Measurements from ENCODE around the gene SVBP. TPM values are rescaled to one million over a fixed set of nuclear protein-coding genes. Genes with fewer than 3 reads are reported as not detected.

SVBP gene
- polyA plus RNA-seq, 3 donors, result 19.5 to 56.1 (median 54.3) TPM

GRCh38 chr1:42777852-42778251 lies 39.3 kb downstream of the SVBP start:
- peaks cover 56 to 88% of the 10 kb centered on the region in 2 donors for H3K36me3 ChIP-seq (replicated peaks in 1 of 2; ENCODE audit: control insufficient read depth in 1 of 2, insufficient read depth in 2 of 2, low read length in 2 of 2)
- H3K4me3 Mint-ChIP-seq, result no peak overlapping the region
- TF ChIP-seq, protein P1, sequence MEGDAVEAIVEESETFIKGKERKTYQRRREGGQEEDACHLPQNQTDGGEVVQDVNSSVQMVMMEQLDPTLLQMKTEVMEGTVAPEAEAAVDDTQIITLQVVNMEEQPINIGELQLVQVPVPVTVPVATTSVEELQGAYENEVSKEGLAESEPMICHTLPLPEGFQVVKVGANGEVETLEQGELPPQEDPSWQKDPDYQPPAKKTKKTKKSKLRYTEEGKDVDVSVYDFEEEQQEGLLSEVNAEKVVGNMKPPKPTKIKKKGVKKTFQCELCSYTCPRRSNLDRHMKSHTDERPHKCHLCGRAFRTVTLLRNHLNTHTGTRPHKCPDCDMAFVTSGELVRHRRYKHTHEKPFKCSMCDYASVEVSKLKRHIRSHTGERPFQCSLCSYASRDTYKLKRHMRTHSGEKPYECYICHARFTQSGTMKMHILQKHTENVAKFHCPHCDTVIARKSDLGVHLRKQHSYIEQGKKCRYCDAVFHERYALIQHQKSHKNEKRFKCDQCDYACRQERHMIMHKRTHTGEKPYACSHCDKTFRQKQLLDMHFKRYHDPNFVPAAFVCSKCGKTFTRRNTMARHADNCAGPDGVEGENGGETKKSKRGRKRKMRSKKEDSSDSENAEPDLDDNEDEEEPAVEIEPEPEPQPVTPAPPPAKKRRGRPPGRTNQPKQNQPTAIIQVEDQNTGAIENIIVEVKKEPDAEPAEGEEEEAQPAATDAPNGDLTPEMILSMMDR (IDR thresholded peaks at IDR 0.05), result peak; percentile 60

GRCh38 chr1:42776502-42776901 lies 40.7 kb downstream of the SVBP start:
- no peaks in the 10 kb centered on the region for H3K27me3 ChIP-seq (ENCODE audit: control insufficient read depth in 2 of 2, insufficient read depth in 2 of 2, low read length in 2 of 2)
- peak overlapping the region in 1 of 7 donors; percentile 15 for H3K27ac Mint-ChIP-seq
- H3K4me3 ChIP-seq (replicated peaks in 1 of 3; ENCODE audit: low read depth in 2 of 3, low read length in 3 of 3), result no peak overlapping the region
- peaks cover 52 to 93% of the 10 kb centered on the region in 2 donors for H3K36me3 ChIP-seq (replicated peaks in 1 of 2; ENCODE audit: control insufficient read depth in 1 of 2, insufficient read depth in 2 of 2, low read length in 2 of 2)
- H3K9me3 ChIP-seq (replicated peaks in 1 of 2; ENCODE audit: control insufficient read depth in 1 of 2, insufficient read depth in 1 of 2, low read length in 2 of 2), result no peaks in the 10 kb centered on the region
- H4K20me1 ChIP-seq (ENCODE audit: insufficient read depth, low read length), result no peaks in the 10 kb centered on the region
- intact Hi-C loops (cut with micrococcal nuclease), result loop anchor here in 1 of 2 donors (5.0 kb wide), 1 partner anchor 296 kb away; no protein-coding TSS in a partner anchor
- TF ChIP-seq, protein P1 (IDR thresholded peaks at IDR 0.05), result no peak
- H3K4me3 Mint-ChIP-seq, result no peak overlapping the region
- peaks cover 10% of the 10 kb centered on the region for H3K79me2 ChIP-seq (ENCODE audit: insufficient read depth, low read length)
- H3K9me3 Mint-ChIP-seq, result no peaks in the 10 kb centered on the region
- no peak overlapping the region for H2AFZ ChIP-seq (ENCODE audit: insufficient read depth, low read depth, low read length, poor library complexity, severe bottlenecking)
- no peak overlapping the region for H3K4me2 ChIP-seq (replicated peaks; ENCODE audit: extremely low read depth, low read length, poor library complexity, severe bottlenecking)
- H3K4me1 Mint-ChIP-seq, result peaks cover 5% of the 10 kb centered on the region
- WGBS (ENCODE audit: insufficient coverage), result 100% methylated on average over 5 of the region's 6 CpGs
- H3K4me1 ChIP-seq (ENCODE audit: control insufficient read depth in 1 of 2, insufficient read depth in 2 of 2, low read length in 2 of 2), result peaks cover 0 to 7% of the 10 kb centered on the region in 2 donors
- H3K27me3 Mint-ChIP-seq (ENCODE audit: low read depth in 3 of 3), result no peaks in the 10 kb centered on the region
- H3K9ac ChIP-seq (ENCODE audit: insufficient read depth, low read length, poor library complexity, severe bottlenecking), result no peak overlapping the region
- H3K36me3 Mint-ChIP-seq, result peaks cover 73 to 81% of the 10 kb centered on the region in 2 donors
- H3K27ac ChIP-seq (ENCODE audit: low read depth in 1 of 2, low read length in 2 of 2), result no peak overlapping the region
- no peak for DNase-seq

More at GRCh38 chr1:42777852-42778251, 39.3 kb downstream of the SVBP start:
- Histone ChIP-seq H3K27me3 (ENCODE audit: control insufficient read depth in 2 of 2, insufficient read depth in 2 of 2, low read length in 2 of 2) (no peaks in the 10 kb centered on the region), H4K20me1 (ENCODE audit: insufficient read depth, low read length) (no peaks in the 10 kb centered on the region), H3K9me3 (replicated peaks in 1 of 2; ENCODE audit: control insufficient read depth in 1 of 2, insufficient read depth in 1 of 2, low read length in 2 of 2) (no peaks in the 10 kb centered on the region), H3K4me3 (replicated peaks in 1 of 3; ENCODE audit: low read depth in 2 of 3, low read length in 3 of 3) (no peak overlapping the region), H3K27ac (ENCODE audit: low read depth in 1 of 2, low read length in 2 of 2) (no peak overlapping the region), H3K9ac (ENCODE audit: insufficient read depth, low read length, poor library complexity, severe bottlenecking) (no peak overlapping the region), H3K4me1 (ENCODE audit: control insufficient read depth in 1 of 2, insufficient read depth in 2 of 2, low read length in 2 of 2) (no peaks in the 10 kb centered on the region), H3K79me2 (ENCODE audit: insufficient read depth, low read length) (no peaks in the 10 kb centered on the region), H2AFZ (ENCODE audit: insufficient read depth, low read depth, low read length, poor library complexity, severe bottlenecking) (no peak overlapping the region), H3K4me2 (replicated peaks; ENCODE audit: extremely low read depth, low read length, poor library complexity, severe bottlenecking) (no peak overlapping the region)
- peak overlapping the region in 1 of 7 donors; percentile 27 for H3K27ac Mint-ChIP-seq
- no peaks in the 10 kb centered on the region for H3K4me1 Mint-ChIP-seq
- intact Hi-C loops (cut with micrococcal nuclease), result loop anchor here in 1 of 2 donors (5.0 kb wide), 1 partner anchor 294 kb away; no protein-coding TSS in a partner anchor
- peak in 2 of 3 donors; percentile 13 to 31 for DNase-seq
- no peaks in the 10 kb centered on the region for H3K27me3 Mint-ChIP-seq (ENCODE audit: low read depth in 3 of 3)
- no peaks in the 10 kb centered on the region for H3K9me3 Mint-ChIP-seq
- peaks cover 82 to 90% of the 10 kb centered on the region in 2 donors for H3K36me3 Mint-ChIP-seq

Measured in CD14-positive monocyte (primary cell).